GM04503 (cell line): Measurements from ENCODE around the gene BRPF3.

Source experiments
- DNase-seq: peaks from one replicate; pipeline ENCODE4 v3.0.0-alpha.2; 2012; ENCODE audit warnings: low read depth

BRPF3 gene

DNA sequence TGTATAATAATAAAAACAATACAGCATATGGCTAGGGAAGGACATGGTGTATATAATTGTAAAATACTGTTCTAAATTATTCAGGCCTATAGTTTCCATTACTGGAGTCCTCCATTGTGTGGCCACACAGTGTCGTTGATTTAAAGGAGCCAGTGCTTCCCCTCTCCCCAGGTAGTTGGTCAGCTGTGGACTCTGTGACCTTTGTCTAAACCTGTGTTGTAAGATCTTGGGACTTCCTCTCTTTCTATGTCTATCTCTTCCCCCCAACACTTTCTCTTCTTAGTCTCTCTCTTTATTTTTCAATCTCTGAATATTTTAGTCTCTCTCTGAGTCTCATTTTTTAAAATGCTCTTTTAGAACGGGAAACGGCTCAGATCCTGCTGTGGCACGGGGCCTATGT, 35.6 kb downstream of the BRPF3 start:
- DNase-seq, result no peak

DNA sequence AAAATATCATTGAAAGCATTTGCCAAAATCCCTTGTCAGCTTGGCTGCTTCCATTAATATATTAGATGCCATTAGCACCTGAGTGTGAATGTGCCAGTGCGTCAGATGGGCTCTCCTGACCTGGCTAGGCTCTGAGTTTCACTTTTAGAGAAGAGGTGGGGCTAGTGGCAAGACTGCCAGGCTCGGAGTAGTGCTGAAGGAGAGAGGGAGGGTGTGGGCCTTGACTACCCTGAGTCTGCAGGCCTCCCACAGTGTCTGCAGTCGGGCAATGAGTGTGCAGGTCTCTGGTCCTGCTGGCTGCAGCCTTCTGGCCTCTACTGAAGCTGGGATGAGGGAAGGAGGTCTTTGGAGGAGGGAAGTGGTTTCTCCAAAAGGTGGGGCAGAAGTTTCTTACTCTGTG, 38.8 kb downstream of the BRPF3 start:
- no peak for DNase-seq

DNA sequence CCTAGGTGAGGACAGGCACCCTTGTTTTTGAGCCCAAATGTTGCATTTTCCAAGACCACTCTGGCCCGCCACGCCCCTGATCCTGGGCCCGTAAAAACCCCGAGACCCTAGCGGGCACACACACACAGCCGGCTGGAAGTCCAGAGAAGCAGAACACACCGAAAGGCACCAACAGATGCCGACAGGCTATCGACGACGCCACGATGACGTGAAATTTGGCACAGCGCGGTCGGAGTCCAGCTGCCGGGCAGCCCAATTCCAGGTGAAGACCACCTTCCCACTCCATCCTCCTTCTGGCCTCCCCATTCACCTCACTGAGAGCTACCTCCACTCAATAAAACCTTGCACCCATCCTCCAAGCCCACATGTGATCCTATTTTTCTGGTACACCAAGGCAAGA, 39.3 kb downstream of the BRPF3 start:
- DNase-seq, result no peak

DNA sequence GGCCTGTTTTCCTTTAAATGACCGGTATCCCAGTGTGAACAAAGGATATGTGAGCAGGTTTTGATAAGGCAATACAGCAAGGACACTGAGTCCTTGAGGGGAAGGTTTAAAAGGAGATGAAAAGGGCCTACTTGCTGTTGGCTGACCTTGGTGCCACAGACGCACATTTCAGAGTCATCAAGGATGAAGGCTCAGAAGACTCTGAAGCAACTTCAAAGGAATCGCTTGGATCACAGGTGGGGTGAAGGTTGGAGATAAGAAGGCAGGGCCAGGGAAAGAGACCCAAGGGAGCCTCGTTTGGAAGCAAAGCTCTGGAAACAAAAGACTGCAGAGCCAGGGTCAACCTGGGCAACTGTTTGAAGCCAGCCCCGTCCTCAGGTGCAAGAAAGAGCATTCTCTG, 43.2 kb downstream of the BRPF3 start:
- no peak for DNase-seq

DNA sequence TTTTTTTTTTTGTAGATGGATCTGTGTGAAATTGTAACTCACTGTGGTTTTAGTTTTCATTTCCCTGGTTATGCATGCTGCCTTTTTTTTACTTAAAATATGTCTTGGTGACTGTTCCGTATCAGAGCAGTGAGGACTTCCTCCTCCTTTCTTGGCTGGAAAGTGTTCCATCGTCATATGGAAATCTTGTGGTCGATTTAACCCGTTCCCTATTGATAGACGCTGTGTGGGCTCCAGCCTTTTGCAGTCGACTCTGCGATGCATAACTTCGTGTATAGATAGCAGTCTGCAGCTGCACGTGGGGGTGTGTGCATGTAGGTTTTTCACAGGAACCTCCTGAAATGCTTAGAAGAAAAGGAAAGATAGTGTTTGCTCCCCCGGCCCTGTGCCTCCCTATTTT, 45.2 kb downstream of the BRPF3 start:
- no peak for DNase-seq

GRCh38 chr6:36242161-36242560, 45.6 kb downstream of the BRPF3 start:
- no peak for DNase-seq

DNA sequence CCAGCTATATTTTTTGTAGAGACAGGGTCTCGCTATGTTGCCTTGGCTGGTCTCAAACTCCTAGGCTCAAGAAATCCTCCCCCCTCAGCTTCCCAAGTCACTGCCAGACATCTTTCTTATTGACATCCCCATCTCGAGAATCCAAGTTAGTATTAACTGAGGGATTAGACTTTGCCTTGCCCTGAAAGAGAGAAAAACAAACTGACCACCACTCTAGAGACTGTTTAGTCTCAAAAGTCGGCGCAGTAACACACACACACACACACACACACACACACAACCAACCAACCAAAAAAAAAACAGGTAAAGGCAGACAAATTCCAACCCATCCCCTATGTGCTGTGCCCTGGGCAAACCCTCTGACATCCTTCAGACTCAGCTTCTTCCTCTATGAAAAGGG, 46.1 kb downstream of the BRPF3 start:
- no peak for DNase-seq

GRCh38 chr6:36243562-36244212, 47.1 kb downstream of the BRPF3 start:
- DNase-seq, result no peak

DNA sequence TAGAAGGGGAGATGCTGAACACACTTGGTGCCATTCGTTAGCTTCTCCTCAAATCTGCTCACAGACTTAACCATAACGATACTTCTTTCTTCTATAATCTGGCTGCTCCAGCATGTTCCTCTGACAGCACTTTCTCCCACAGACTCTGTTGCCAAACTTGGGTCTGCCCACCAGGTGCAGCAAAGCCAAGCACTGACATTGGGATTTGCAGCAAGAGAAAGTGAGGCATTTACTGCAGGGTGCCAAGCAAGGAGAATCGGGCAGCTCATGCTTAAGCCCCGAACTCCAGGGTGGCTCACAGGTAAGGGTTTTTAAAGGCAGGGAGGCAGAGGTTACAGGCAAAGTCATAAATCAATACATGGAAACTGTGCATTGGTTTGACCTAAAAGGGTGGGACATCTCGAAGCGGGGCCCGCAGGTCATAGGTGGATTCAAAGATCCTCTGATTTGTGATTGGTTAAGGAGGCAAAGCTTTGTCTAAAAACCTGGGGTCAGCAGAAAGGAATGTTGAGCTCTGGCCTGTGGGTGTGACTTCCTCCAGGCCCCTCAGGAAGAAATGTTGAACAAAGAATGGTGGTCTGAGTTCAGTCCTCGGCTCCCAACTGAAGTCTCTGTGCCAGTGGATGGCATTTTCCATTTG, 48.2 kb downstream of the BRPF3 start:
- DNase-seq, result no peak

DNA sequence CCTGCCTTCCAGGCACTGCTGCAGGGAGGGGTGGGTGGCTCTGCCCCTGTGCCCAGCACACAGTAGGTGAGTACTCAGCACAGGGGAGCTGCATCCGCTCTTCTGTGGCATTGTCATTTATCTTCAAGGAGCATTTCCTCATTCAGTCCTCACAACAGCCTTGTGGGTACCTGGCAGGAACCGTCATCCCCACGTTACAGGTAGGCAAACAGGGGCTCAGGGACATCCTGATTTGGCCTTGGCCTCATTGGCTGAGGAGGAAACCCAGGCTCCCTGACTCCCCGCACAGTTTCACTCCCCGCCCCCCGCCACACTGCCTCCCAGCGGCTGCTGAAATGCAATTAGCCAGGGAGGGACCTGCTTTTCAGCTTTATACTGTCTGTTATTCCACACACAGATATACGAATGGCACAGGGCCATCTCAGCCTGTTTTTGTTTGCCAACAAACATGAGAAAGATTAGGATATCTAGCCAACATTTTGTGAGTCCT, 49.1 kb downstream of the BRPF3 start:
- no peak for DNase-seq

GRCh38 chr6:36246506-36247268, 50.1 kb downstream of the BRPF3 start:
- no peak for DNase-seq

GRCh38 chr6:36247693-36248092, 51.1 kb downstream of the BRPF3 start:
- peak; percentile 12 for DNase-seq

GRCh38 chr6:36248980-36249379, 52.4 kb downstream of the BRPF3 start:
- DNase-seq, result no peak

DNA sequence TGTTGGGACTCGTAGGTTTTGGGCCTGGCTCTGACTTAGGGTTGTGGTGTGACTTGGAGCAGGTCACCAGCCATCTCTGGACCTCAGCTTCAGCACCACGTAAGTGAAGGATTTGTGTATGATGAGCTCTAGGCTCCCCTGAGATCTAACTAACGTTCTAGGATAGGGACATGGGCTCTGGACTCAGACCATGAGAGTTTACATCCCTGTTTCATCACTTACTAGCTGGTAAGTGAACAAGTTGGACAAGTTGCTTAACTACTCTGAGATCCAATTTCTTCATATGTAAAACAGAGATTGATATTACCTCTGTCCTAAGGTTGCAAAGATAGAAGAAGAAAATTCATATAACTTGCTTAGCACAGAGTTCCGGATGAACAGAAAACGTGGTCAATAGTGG, 53.0 kb downstream of the BRPF3 start:
- no peak for DNase-seq

DNA sequence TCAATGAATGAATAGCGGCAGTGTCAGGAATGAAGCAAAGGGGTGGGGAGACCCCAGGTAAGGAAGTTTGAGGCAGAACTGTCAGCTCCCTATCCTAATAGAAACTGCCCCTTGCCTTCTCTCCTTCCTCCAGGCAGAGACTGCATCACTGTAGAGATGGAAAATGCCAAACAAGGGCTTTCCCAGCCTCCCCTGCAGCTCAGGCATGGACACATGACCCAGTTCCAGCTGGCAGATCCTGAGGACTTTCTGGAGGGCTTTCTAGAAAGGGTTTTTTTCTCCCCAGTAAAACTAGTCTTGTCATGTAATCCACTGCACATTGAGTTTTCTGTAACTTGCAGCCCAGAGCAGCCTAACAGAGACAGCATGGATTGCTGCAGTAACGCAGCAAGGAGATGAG, 55.5 kb downstream of the BRPF3 start:
- no peak for DNase-seq

DNA sequence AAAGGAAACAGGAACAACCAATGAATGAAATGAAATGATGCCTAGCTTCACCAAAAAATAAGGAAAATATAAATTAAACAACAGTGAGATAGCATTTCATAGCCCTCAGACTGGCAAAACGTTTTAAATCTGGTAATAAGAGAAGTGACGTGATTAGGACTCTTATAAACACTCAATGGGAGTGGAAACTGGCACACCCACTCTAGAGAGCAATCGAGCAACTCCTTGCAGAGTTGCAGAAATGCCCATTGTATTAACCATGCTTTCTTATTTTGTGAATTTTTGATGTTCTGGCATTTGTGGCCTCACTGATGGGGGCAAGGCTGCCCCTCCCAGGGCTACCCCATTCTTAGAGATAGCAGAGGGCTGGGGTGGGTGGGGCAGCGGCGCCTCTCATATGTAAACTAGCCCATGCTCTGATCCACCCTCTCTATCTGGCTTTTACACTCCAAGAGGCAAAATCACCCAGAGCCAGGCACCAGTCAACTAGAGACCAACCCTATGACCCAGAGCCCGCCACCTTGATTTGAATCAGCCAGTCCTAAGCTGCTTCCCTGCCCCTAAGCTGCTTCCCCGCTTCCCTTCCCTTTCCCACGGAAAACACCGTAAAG, 67.0 kb downstream of the BRPF3 start:
- DNase-seq, result no peak

- no peak for DNase-seq
Observed at GRCh38 chr6:36265744-36266143, 69.2 kb downstream of the BRPF3 start.

DNA sequence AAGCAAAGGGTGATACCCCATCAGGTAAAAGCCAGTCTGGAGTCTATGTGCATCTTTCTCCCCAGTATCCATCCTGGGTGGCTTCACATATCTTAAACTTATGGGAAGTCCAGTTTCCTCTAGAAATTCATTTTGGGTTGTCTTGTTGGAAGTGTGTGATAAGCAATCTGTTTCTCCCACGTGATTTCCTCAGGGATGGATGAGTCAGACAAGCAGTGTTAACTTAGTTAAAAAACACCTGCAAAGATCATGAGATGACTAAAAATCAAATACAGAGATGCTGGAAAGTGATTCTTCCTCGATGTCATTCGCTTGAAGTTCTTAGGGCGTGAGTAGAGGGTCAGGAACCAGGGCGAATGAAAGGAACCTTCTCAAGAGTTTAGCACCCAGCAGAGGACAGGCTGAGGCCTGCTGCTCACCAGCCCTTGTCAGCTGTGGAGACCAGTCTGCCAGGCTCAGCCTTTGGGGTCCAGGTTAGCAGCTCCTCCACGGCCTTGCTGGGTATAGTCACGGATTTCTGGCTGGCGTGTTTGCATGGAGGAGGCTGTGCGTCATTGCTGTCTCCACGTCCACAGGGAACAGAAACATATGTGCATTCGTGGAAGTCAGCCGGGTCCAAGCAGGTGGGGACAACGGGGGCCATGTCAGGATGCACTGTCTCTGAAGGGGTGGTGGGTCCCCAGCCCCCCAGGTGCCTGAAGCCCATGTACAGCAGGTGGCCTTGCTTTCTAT, 70.5 kb downstream of the BRPF3 start:
- DNase-seq, result no peak

DNA sequence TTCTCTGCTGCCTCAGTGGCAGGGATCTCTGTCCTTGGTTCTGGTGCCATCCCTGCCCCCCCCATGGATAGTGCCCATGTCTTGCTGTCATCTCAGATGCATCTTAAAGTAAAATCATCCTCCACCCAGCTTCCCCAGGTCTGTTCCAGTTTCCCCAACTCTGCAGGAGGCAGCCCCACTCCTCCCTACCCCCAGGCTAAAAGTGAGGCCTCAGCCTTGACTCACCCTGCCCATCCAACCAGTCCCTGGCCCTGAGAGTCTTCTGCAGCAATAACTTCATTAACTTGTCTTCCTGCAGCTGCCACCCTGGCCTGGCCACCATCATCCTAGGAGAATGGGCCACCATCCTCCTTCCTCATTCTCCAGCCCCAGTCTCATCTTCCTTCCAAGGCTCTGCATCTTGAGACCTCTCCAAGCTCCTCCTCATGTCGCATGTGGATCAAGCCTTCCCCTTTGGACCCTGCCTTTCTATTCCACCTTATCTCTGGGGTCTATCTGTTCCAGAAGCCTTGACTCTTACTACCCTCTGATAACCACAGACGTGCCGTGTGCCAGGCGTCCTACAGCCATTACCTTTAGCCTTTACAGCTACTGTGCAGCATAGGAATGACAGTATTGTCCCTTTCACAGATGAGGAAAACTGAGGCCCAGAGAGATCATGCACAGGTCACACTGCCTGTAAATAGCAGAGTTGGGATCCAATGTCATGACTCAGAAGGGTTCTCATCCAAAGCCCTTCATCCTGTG, 71.4 kb downstream of the BRPF3 start:
- no peak for DNase-seq

- DNase-seq, result no peak
Observed at GRCh38 chr6:36268478-36269275, 72.1 kb downstream of the BRPF3 start.
